ENCODE measurements around the gene ANP32E.

Gene ANP32E

GRCh38 chr1:150212070-150212469 lies 23.8 kb downstream of the ANP32E start:
- TF ChIP-seq, protein P1, sequence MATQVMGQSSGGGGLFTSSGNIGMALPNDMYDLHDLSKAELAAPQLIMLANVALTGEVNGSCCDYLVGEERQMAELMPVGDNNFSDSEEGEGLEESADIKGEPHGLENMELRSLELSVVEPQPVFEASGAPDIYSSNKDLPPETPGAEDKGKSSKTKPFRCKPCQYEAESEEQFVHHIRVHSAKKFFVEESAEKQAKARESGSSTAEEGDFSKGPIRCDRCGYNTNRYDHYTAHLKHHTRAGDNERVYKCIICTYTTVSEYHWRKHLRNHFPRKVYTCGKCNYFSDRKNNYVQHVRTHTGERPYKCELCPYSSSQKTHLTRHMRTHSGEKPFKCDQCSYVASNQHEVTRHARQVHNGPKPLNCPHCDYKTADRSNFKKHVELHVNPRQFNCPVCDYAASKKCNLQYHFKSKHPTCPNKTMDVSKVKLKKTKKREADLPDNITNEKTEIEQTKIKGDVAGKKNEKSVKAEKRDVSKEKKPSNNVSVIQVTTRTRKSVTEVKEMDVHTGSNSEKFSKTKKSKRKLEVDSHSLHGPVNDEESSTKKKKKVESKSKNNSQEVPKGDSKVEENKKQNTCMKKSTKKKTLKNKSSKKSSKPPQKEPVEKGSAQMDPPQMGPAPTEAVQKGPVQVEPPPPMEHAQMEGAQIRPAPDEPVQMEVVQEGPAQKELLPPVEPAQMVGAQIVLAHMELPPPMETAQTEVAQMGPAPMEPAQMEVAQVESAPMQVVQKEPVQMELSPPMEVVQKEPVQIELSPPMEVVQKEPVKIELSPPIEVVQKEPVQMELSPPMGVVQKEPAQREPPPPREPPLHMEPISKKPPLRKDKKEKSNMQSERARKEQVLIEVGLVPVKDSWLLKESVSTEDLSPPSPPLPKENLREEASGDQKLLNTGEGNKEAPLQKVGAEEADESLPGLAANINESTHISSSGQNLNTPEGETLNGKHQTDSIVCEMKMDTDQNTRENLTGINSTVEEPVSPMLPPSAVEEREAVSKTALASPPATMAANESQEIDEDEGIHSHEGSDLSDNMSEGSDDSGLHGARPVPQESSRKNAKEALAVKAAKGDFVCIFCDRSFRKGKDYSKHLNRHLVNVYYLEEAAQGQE (IDR thresholded peaks at IDR 0.05; ENCODE audit: insufficient read depth in 1 of 2, low read depth in 2 of 2, low read length in 2 of 2) = no peak
- no peak for TF ChIP-seq POLR2AphosphoS5 (IDR thresholded peaks at IDR 0.05; ENCODE audit: low read depth, low read length)
- no peak for TF ChIP-seq SIN3A (IDR thresholded peaks at IDR 0.05; ENCODE audit: borderline replicate concordance, insufficient read depth, low read length)
- no peak for TF ChIP-seq FOXP2 (optimal IDR thresholded peaks at IDR 0.05; ENCODE audit: borderline replicate concordance, extremely low read depth, extremely low read length, insufficient read depth)
- no peak for TF ChIP-seq TAF1 (IDR thresholded peaks at IDR 0.05; ENCODE audit: borderline replicate concordance, insufficient read depth, low read length)

GRCh38 chr1:150210706-150211105 lies 25.2 kb downstream of the ANP32E start:
- TF ChIP-seq TAF1 (IDR thresholded peaks at IDR 0.05; ENCODE audit: borderline replicate concordance, insufficient read depth, low read length) (no peak), POLR2AphosphoS5 (IDR thresholded peaks at IDR 0.05; ENCODE audit: low read depth, low read length) (no peak), FOXP2 (optimal IDR thresholded peaks at IDR 0.05; ENCODE audit: borderline replicate concordance, extremely low read depth, extremely low read length, insufficient read depth) (no peak), SIN3A (IDR thresholded peaks at IDR 0.05; ENCODE audit: borderline replicate concordance, insufficient read depth, low read length) (no peak)
- TF ChIP-seq, protein P1 (IDR thresholded peaks at IDR 0.05; ENCODE audit: insufficient read depth in 1 of 2, low read depth in 2 of 2, low read length in 2 of 2) = no peak

DNA sequence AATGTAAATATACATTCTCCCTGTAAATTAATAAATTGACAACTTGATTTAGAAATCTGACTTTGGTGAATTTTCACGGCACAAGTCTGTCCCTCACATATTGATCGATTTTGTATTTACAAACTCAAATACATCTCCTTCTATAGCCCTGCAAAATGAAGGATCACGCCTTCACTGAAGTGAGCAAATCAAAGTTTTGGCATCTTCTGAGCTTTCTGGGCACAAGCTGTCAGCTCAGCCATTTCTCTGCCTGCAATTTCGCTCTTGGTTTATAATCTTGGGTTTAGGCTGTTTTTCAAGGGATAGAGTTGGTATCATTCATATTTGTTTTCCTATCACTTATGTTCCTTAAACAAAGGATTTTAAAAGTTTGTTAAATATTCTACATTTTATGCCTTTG lies 25.8 kb downstream of the ANP32E start:
- TF ChIP-seq TAF1 (IDR thresholded peaks at IDR 0.05; ENCODE audit: borderline replicate concordance, insufficient read depth, low read length) (no peak), SIN3A (IDR thresholded peaks at IDR 0.05; ENCODE audit: borderline replicate concordance, insufficient read depth, low read length) (no peak), POLR2AphosphoS5 (IDR thresholded peaks at IDR 0.05; ENCODE audit: low read depth, low read length) (no peak), FOXP2 (optimal IDR thresholded peaks at IDR 0.05; ENCODE audit: borderline replicate concordance, extremely low read depth, extremely low read length, insufficient read depth) (no peak)
- TF ChIP-seq, protein P1 (IDR thresholded peaks at IDR 0.05; ENCODE audit: insufficient read depth in 1 of 2, low read depth in 2 of 2, low read length in 2 of 2) = no peak

- TF ChIP-seq POLR2AphosphoS5 (IDR thresholded peaks at IDR 0.05; ENCODE audit: low read depth, low read length) = no peak
- no peak for TF ChIP-seq SIN3A (IDR thresholded peaks at IDR 0.05; ENCODE audit: borderline replicate concordance, insufficient read depth, low read length)
- no peak for TF ChIP-seq FOXP2 (optimal IDR thresholded peaks at IDR 0.05; ENCODE audit: borderline replicate concordance, extremely low read depth, extremely low read length, insufficient read depth)
- no peak for TF ChIP-seq TAF1 (IDR thresholded peaks at IDR 0.05; ENCODE audit: borderline replicate concordance, insufficient read depth, low read length)
- TF ChIP-seq, protein P1 (IDR thresholded peaks at IDR 0.05; ENCODE audit: insufficient read depth in 1 of 2, low read depth in 2 of 2, low read length in 2 of 2) = no peak
Observed at GRCh38 chr1:150207281-150207971, 28.5 kb downstream of the ANP32E start.

All from PFSK-1 (cell line).